Measurements from ENCODE around the gene PRIMPOL. TPM values are rescaled to one million over a fixed set of nuclear protein-coding genes. Genes with fewer than 3 reads are reported as not detected.
"Not testable (repeated sequence)": the region's sequence is repeated elsewhere in the genome, so short reads cannot be mapped to it uniquely, and the experiment has no call there.

PRIMPOL gene
- total RNA-seq, 2 donors from 2014 or later: 16.0 to 21.6 TPM

DNA sequence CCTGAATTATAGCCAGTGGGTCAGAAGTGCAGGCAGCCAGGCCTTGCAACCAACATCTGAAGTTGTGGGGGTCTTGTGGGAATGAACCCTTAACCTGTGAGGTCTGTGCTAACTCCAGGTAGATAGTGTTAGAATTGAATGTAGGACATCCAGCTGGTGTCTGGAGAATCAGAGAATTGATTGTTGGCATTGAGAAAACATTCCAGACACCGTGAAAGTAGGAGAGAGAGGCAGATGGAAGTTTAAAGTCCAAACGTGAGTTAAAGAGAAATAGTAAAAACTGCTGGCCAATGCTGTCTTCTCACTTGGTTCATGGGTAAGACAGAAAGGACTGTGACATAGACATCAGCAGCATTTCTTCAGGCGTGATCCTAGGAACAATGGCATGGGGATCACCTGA is 28.0 kb upstream of the PRIMPOL start:
- H3K27ac ChIP-seq: no peak overlapping the region
- H3K27me3 ChIP-seq: no peaks in the 10 kb centered on the region
- H3K4me3 ChIP-seq: no peak overlapping the region
- no peak overlapping the region for H3K9ac ChIP-seq (ENCODE audit: low read depth in 2 of 2, low read length in 2 of 2)
- H3K9me3 ChIP-seq: no peaks in the 10 kb centered on the region
- no peak for DNase-seq
- TF ChIP-seq CTCF (IDR thresholded peaks at IDR 0.05): no peak
- H3K4me1 ChIP-seq: no peaks in the 10 kb centered on the region
- intact Hi-C loops (cut with DNase I): no loop called here
- no peaks in the 10 kb centered on the region for H3K36me3 ChIP-seq

DNA sequence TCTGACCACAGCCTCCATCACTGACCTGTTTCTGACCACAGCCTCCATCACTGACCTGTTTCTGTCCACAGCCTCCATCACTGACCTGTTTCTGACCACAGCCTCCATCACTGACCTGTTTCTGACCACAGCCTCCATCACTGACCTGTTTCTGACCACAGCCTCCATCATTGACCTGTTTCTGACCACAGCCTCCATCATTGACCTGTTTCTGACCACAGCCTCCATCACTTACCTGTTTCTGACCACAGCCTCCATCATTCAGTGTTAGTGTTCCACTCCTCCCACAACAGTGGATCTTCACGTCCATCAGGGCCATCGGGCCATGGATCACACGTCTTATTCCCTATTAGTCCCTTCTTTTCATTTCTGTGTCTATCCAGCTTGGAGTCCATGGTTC is 25.0 kb upstream of the PRIMPOL start:
- DNase-seq; H3K4me3 ChIP-seq; H3K36me3 ChIP-seq; H3K27ac ChIP-seq; intact Hi-C loops (cut with DNase I); H3K9ac ChIP-seq (ENCODE audit: low read depth in 2 of 2, low read length in 2 of 2); H3K27me3 ChIP-seq; H3K4me1 ChIP-seq; H3K9me3 ChIP-seq: not testable (repeated sequence)

- H3K9me3 ChIP-seq: no peaks in the 10 kb centered on the region
- TF ChIP-seq CTCF (IDR thresholded peaks at IDR 0.05): no peak
- no peak overlapping the region for H3K27ac ChIP-seq
- DNase-seq: no peak
- no peak overlapping the region for H3K9ac ChIP-seq (ENCODE audit: low read depth in 2 of 2, low read length in 2 of 2)
- H3K27me3 ChIP-seq: no peaks in the 10 kb centered on the region
- H3K4me1 ChIP-seq: no peaks in the 10 kb centered on the region
- H3K4me3 ChIP-seq: no peak overlapping the region
- peaks cover 6% of the 10 kb centered on the region for H3K36me3 ChIP-seq
- intact Hi-C loops (cut with DNase I): no loop called here
Measured at GRCh38 chr4:184624972-184625554, 24.5 kb upstream of the PRIMPOL start.

DNA sequence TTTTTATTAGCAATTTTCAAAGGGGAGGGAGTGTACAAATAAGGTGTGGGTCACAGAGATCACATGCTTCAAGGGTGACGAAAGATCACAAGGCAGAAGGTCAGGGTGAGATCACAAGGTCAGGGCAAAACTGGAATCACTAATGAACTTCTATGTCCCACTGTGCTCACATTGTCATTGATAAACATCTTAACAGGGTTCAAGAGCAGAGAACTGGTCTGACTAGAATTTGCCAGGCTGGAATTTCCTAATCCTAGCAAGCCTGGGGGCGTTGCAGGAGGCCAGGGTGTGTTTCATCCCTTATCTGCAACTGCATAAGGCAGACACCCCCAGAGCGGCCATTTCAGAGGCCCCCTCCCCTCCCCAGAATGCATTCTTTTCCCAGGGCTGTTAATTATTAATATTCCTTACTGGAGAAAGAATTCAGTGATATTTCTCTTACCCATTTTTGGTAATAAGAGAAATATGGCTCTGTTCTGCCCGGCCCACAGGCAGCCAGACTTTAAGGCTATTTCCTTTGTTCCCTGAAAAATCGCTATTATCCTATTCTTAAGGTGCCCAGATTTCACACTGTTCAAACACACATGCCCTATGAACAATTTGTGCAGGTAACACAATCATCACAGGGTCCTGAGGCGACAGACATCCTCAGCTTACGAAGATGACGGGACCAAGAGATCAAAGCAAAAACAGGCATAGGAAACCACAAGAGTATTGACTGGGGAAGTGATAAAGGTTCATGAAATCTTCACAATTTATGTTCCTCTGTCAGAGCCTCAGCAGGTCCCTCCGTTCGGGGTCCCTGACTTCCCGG is 23.5 kb upstream of the PRIMPOL start:
- H3K27me3 ChIP-seq; H3K4me3 ChIP-seq; H3K9me3 ChIP-seq; H3K9ac ChIP-seq (ENCODE audit: low read depth in 2 of 2, low read length in 2 of 2); H3K27ac ChIP-seq; DNase-seq; H3K4me1 ChIP-seq; intact Hi-C loops (cut with DNase I): not testable (repeated sequence)
- peaks cover 13% of the 10 kb centered on the region for H3K36me3 ChIP-seq

DNA sequence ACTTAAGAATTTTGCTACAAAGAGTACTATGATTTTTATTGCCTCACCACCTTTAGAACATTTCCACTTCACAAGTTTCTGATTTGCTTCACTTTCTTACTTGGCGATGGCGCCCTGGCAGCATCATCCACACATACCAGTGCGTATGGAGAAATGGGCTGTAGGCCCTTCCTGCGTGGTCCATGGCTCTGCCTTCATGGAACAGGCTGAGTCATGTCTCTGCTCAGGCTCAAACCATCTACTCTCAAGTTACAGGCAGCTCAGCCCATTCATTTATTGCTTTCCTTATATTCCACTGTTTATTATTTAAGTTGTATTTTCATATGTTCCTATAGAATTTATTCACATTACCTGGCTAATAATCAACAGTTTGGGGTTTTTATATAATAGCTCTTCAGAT is 21.4 kb upstream of the PRIMPOL start:
- Histone ChIP-seq H3K27ac (no peak overlapping the region), H3K9me3 (no peaks in the 10 kb centered on the region), H3K36me3 (peaks cover 13% of the 10 kb centered on the region), H3K4me1 (no peaks in the 10 kb centered on the region), H3K4me3 (no peak overlapping the region), H3K9ac (ENCODE audit: low read depth in 2 of 2, low read length in 2 of 2) (no peak overlapping the region), H3K27me3 (no peaks in the 10 kb centered on the region)
- no peak for DNase-seq
- no peak for TF ChIP-seq CTCF (IDR thresholded peaks at IDR 0.05)
- intact Hi-C loops (cut with DNase I): no loop called here

GRCh38 chr4:184632842-184633241 is 16.7 kb upstream of the PRIMPOL start:
- TF ChIP-seq CTCF (IDR thresholded peaks at IDR 0.05): no peak
- Histone ChIP-seq H3K27me3 (no peaks in the 10 kb centered on the region), H3K4me1 (no peaks in the 10 kb centered on the region), H3K9ac (ENCODE audit: low read depth in 2 of 2, low read length in 2 of 2) (no peak overlapping the region), H3K36me3 (peaks cover 15% of the 10 kb centered on the region), H3K4me3 (no peak overlapping the region), H3K27ac (no peak overlapping the region), H3K9me3 (no peaks in the 10 kb centered on the region)
- intact Hi-C loops (cut with DNase I): no loop called here
- DNase-seq: no peak
